Stimulated activated naive CD8-positive, alpha-beta T cell treated with anti-CD3 and anti-CD28 coated beads, Interleukin-15, Interleukin-2, amounts not matched to agents 100 ng/mL and 50 ng/mL, for 24 hours (primary cell): ENCODE measurements around the gene ZCCHC7.
A peak's percentile ranks its signal among the peaks of the same experiment; 100 is the strongest.

Experiments used
- H3K27ac Mint-ChIP-seq: one replicate; pipeline ENCODE4 v1.8.0; 2021; ENCODE audit warnings: mild to moderate bottlenecking, mixed read lengths
- H3K27me3 Mint-ChIP-seq: one replicate; pipeline ENCODE4 v1.8.0; 2021; ENCODE audit warnings: mixed read lengths
- H3K36me3 Mint-ChIP-seq: one replicate; pipeline ENCODE4 v1.8.0; 2021; ENCODE audit warnings: low read depth, mixed read lengths
- H3K4me1 Mint-ChIP-seq: one replicate; pipeline ENCODE4 v1.8.0; 2021; ENCODE audit warnings: low read depth, mixed read lengths
- H3K4me3 Mint-ChIP-seq: one replicate; pipeline ENCODE4 v1.8.0; 2021; ENCODE audit warnings: mild to moderate bottlenecking, mixed read lengths
- H3K9me3 Mint-ChIP-seq: one replicate; pipeline ENCODE4 v1.8.0; 2021; ENCODE audit warnings: mixed read lengths

The ZCCHC7 gene

GRCh38 chr9:37255944-37256862 lies 135.8 kb downstream of the ZCCHC7 start:
- peaks cover 6% of the 10 kb centered on the region for H3K9me3 Mint-ChIP-seq
- peaks cover 40% of the 10 kb centered on the region for H3K4me1 Mint-ChIP-seq
- H3K4me3 Mint-ChIP-seq: no peak overlapping the region
- peak overlapping the region; percentile 8 for H3K27ac Mint-ChIP-seq
- H3K36me3 Mint-ChIP-seq: peaks cover 76% of the 10 kb centered on the region
- no peaks in the 10 kb centered on the region for H3K27me3 Mint-ChIP-seq

- peaks cover 3% of the 10 kb centered on the region for H3K9me3 Mint-ChIP-seq
- peaks cover 50% of the 10 kb centered on the region for H3K4me1 Mint-ChIP-seq
- no peaks in the 10 kb centered on the region for H3K27me3 Mint-ChIP-seq
- H3K4me3 Mint-ChIP-seq: no peak overlapping the region
- peaks cover 54% of the 10 kb centered on the region for H3K36me3 Mint-ChIP-seq
- H3K27ac Mint-ChIP-seq: no peak overlapping the region
Observed at GRCh38 chr9:37259951-37260350, 139.6 kb downstream of the ZCCHC7 start.

- Mint-ChIP-seq H3K27ac (no peak overlapping the region), H3K27me3 (no peaks in the 10 kb centered on the region), H3K4me1 (peaks cover 27% of the 10 kb centered on the region), H3K4me3 (no peak overlapping the region), H3K9me3 (no peaks in the 10 kb centered on the region), H3K36me3 (peaks cover 40% of the 10 kb centered on the region)
Observed at GRCh38 chr9:37262410-37262809, 142.0 kb downstream of the ZCCHC7 start.

- H3K4me3 Mint-ChIP-seq: no peak overlapping the region
- H3K36me3 Mint-ChIP-seq: peaks cover 30% of the 10 kb centered on the region
- no peaks in the 10 kb centered on the region for H3K9me3 Mint-ChIP-seq
- H3K27ac Mint-ChIP-seq: no peak overlapping the region
- no peaks in the 10 kb centered on the region for H3K27me3 Mint-ChIP-seq
- H3K4me1 Mint-ChIP-seq: peaks cover 20% of the 10 kb centered on the region
Observed at GRCh38 chr9:37264539-37264938, 144.2 kb downstream of the ZCCHC7 start.

- Mint-ChIP-seq H3K4me3 (no peak overlapping the region), H3K27me3 (no peaks in the 10 kb centered on the region), H3K4me1 (peaks cover 17% of the 10 kb centered on the region), H3K36me3 (peaks cover 15% of the 10 kb centered on the region), H3K27ac (no peak overlapping the region), H3K9me3 (no peaks in the 10 kb centered on the region)
Observed at GRCh38 chr9:37266630-37267029, 146.3 kb downstream of the ZCCHC7 start.

GRCh38 chr9:37269221-37269620 lies 148.8 kb downstream of the ZCCHC7 start:
- peaks cover 7% of the 10 kb centered on the region for H3K4me1 Mint-ChIP-seq
- no peak overlapping the region for H3K27ac Mint-ChIP-seq
- H3K27me3 Mint-ChIP-seq: no peaks in the 10 kb centered on the region
- H3K9me3 Mint-ChIP-seq: peaks cover 6% of the 10 kb centered on the region
- H3K36me3 Mint-ChIP-seq: peaks cover 33% of the 10 kb centered on the region
- no peak overlapping the region for H3K4me3 Mint-ChIP-seq

- H3K27ac Mint-ChIP-seq: no peak overlapping the region
- peaks cover 11% of the 10 kb centered on the region for H3K4me1 Mint-ChIP-seq
- peaks cover 6% of the 10 kb centered on the region for H3K9me3 Mint-ChIP-seq
- H3K27me3 Mint-ChIP-seq: no peaks in the 10 kb centered on the region
- H3K36me3 Mint-ChIP-seq: peaks cover 38% of the 10 kb centered on the region
- no peak overlapping the region for H3K4me3 Mint-ChIP-seq
Observed at GRCh38 chr9:37271679-37272078, 151.3 kb downstream of the ZCCHC7 start.

GRCh38 chr9:37273595-37273994 lies 153.2 kb downstream of the ZCCHC7 start:
- H3K27me3 Mint-ChIP-seq: no peaks in the 10 kb centered on the region
- peaks cover 42% of the 10 kb centered on the region for H3K36me3 Mint-ChIP-seq
- peaks cover 6% of the 10 kb centered on the region for H3K9me3 Mint-ChIP-seq
- peaks cover 14% of the 10 kb centered on the region for H3K4me1 Mint-ChIP-seq
- no peak overlapping the region for H3K27ac Mint-ChIP-seq
- no peak overlapping the region for H3K4me3 Mint-ChIP-seq

- peaks cover 4% of the 10 kb centered on the region for H3K36me3 Mint-ChIP-seq
- H3K9me3 Mint-ChIP-seq: no peaks in the 10 kb centered on the region
- H3K27ac Mint-ChIP-seq: no peak overlapping the region
- H3K27me3 Mint-ChIP-seq: no peaks in the 10 kb centered on the region
- no peak overlapping the region for H3K4me3 Mint-ChIP-seq
- H3K4me1 Mint-ChIP-seq: peaks cover 39% of the 10 kb centered on the region
Observed at GRCh38 chr9:37281541-37281940, 161.2 kb downstream of the ZCCHC7 start.

- H3K27me3 Mint-ChIP-seq: no peaks in the 10 kb centered on the region
- peak overlapping the region; percentile 29 for H3K4me3 Mint-ChIP-seq
- peaks cover 48% of the 10 kb centered on the region for H3K4me1 Mint-ChIP-seq
- H3K36me3 Mint-ChIP-seq: peaks cover 10% of the 10 kb centered on the region
- peak overlapping the region; percentile 73 for H3K27ac Mint-ChIP-seq
- H3K9me3 Mint-ChIP-seq: peaks cover 3% of the 10 kb centered on the region
Observed at GRCh38 chr9:37283730-37284325, 163.5 kb downstream of the ZCCHC7 start.

- Mint-ChIP-seq H3K36me3 (peaks cover 17% of the 10 kb centered on the region), H3K4me1 (peaks cover 54% of the 10 kb centered on the region), H3K4me3 (no peak overlapping the region), H3K27me3 (no peaks in the 10 kb centered on the region), H3K9me3 (peaks cover 7% of the 10 kb centered on the region), H3K27ac (no peak overlapping the region)
Observed at GRCh38 chr9:37284636-37285035, 164.3 kb downstream of the ZCCHC7 start.

- Mint-ChIP-seq H3K27ac (peak overlapping the region; percentile 49), H3K4me3 (no peak overlapping the region), H3K4me1 (peaks cover 69% of the 10 kb centered on the region), H3K36me3 (peaks cover 19% of the 10 kb centered on the region), H3K27me3 (no peaks in the 10 kb centered on the region), H3K9me3 (peaks cover 8% of the 10 kb centered on the region)
Observed at GRCh38 chr9:37286530-37287175, 166.3 kb downstream of the ZCCHC7 start.

GRCh38 chr9:37287317-37287716 lies 166.9 kb downstream of the ZCCHC7 start:
- H3K27ac Mint-ChIP-seq: no peak overlapping the region
- H3K36me3 Mint-ChIP-seq: peaks cover 19% of the 10 kb centered on the region

GRCh38 chr9:37289631-37290030 lies 169.3 kb downstream of the ZCCHC7 start:
- Mint-ChIP-seq H3K9me3 (peaks cover 8% of the 10 kb centered on the region), H3K27ac (peak overlapping the region; percentile 93), H3K36me3 (peaks cover 19% of the 10 kb centered on the region), H3K4me3 (peak overlapping the region; percentile 6), H3K27me3 (no peaks in the 10 kb centered on the region), H3K4me1 (peaks cover 74% of the 10 kb centered on the region)

More at GRCh38 chr9:37287317-37287716, 166.9 kb downstream of the ZCCHC7 start:
- Mint-ChIP-seq H3K4me1 (peaks cover 72% of the 10 kb centered on the region), H3K4me3 (no peak overlapping the region), H3K9me3 (peaks cover 8% of the 10 kb centered on the region), H3K27me3 (no peaks in the 10 kb centered on the region)

GRCh38 chr9:37290366-37290939 lies 170.1 kb downstream of the ZCCHC7 start:
- Mint-ChIP-seq H3K4me1 (peaks cover 74% of the 10 kb centered on the region), H3K4me3 (peak overlapping the region; percentile 17), H3K9me3 (peaks cover 8% of the 10 kb centered on the region), H3K27me3 (no peaks in the 10 kb centered on the region), H3K27ac (peak overlapping the region; percentile 93), H3K36me3 (peaks cover 19% of the 10 kb centered on the region)
